ENCODE results near the gene NCKAP5.
"Not testable (repeated sequence)": the region's sequence is repeated elsewhere in the genome, so short reads cannot be mapped to it uniquely, and the experiment has no call there.

NCKAP5 gene

DNA sequence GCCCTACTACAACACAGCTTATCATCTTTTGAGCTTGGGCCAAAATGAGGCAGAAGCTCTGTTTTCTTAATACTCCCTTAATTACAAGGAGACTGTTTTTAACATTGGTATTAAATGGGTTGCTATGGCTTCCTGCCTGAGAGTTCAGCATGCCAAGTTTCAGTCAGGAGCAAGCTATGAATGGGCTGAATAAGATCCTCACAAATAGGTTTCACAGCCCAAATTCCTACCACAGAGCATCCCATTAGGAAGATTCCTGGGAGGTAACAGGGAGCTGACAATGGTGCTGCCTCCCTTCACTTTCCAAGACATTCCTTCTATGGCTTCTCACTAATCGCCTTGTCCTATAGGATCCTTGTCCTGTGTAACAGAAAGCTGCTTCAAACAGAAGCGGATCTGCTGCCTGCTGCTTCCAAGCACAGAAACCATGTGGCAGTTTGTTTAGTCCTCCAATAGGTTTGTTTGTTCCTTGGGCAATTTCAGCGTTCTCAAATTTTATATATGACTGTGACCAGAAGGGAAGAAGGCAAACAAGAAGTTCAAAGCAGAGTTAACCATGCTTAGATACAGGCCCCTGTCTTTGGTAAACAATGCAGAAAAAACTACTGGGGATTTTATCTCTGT, 70.9 kb downstream of the NCKAP5 start:
- DNase-seq (ENCODE audit: low read depth in 2 of 2): no peak

- DNase-seq (ENCODE audit: low read depth in 2 of 2): no peak
These were observed 71.6 kb downstream of the NCKAP5 start for GRCh38 chr2:133496501-133497269.

DNA sequence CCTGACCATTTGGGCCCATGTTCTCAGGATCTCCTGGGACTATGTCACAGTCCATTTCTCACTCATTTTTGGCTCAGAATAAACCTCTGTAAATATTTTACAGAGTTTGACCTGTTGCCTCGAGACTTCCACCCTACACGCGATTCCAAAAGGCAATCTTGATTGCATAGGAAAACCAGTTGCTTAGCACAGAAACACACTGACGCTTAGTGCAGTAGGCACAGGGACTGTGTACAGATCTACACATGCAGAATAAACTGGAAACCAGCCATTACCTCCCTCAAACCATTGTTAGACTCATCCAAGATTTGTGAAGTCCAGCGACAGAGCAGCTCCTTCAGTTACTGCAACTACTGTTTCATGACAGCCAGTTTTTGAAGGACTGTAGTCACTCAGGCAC, 73.0 kb downstream of the NCKAP5 start:
- DNase-seq (ENCODE audit: low read depth in 2 of 2): no peak

DNA sequence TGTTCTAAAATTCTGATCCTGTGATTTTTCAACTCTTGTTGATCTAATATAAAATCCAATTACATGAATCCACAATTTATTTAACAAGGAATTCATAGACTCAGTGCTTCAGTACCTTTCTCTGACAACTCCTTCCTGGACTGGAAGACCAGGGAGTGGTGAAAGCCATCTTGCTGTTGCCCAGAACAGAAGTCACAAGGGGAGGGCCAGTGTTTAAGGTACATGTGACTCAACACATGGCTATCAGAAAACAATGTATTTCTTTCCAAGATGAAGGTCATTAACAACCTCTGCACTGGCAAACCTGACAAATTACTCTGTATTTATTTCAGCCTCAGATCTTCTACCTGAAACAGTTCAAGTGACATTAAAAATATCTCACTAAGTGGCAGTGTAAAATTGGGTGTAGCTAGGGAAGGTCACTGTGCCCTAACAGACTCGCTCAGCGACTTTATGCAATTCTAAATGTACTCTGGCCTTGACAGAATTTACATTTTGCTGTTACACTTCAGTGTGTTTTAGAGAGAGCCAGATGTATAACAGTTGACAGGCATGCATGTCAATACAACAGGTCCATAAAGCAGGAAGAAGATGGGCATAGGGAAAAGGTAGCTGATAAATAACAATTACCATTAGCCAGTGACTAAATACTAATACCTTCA, 75.4 kb downstream of the NCKAP5 start:
- DNase-seq (ENCODE audit: low read depth in 2 of 2): no peak

DNA sequence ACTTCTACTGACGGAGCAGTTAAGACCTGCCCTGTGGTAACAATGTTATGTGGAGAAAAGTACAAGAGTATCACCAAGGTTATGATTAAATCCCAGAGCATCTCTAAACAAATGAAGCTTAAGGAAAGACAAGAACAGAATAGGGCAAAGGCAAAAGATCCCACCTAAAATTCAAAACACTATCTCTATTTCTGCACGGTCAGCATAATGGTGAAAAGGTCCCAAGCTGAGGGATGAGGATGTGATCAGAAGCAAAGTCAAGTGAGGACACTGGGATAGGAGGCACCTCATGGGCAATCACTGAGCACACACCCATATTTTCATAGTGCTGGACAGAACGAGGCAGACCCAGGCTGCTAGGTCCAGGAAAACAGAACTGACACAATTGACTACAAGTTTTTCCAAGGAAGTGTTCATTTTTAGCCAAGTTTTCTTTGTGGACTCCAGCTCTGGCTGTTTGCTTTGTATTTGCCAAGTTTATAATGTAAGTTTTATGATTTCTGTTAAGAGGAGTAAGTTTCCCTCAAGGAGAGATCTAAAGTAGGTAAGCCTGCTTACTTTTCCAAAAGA, 77.8 kb downstream of the NCKAP5 start:
- no peak for DNase-seq (ENCODE audit: low read depth in 2 of 2)

- no peak for DNase-seq (ENCODE audit: low read depth in 2 of 2)
These were observed 78.4 kb downstream of the NCKAP5 start for GRCh38 chr2:133489641-133490410.

- DNase-seq (ENCODE audit: low read depth in 2 of 2): no peak
These were observed 79.1 kb downstream of the NCKAP5 start for GRCh38 chr2:133489146-133489545.

DNA sequence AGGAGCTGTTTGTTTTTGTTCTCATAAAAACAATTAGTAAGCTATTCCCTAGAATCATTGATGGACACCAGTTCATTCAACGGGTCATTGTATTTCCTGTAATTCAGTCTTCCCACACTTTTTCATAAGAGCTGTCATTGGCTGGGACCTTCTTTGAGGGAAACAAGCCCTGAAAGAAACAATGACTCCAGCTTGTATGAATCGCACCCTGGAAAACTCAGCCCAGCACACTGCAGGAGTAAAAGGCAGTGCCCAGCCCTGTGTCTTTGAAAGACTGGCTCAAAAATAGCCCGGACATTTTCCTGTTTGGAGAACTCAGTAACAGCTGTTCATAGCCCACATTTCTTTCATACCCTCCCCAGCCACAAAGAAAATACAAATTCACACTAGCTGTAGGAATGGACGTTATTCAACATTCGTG, 81.5 kb downstream of the NCKAP5 start:
- DNase-seq (ENCODE audit: low read depth in 2 of 2): no peak

DNA sequence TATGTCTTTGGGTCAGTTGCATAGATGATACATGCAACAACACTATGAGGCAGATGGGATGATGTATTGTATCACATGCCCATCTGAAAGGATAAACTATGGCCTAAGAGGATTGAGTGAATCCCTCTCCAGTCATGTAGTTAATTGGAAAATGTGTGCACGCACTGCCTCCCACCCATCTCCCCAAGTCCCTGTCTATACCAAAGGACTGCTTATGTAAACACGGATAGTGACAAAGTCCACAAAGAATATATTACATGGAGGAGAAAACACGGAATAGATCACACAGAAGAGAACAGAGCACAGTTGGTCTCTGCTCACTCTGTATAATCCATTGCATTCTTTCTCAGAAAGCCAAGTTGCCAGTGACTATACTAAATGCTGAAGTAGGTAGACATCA, 82.4 kb downstream of the NCKAP5 start:
- no peak for DNase-seq (ENCODE audit: low read depth in 2 of 2)

- DNase-seq (ENCODE audit: low read depth in 2 of 2): no peak
These were observed 83.5 kb downstream of the NCKAP5 start for GRCh38 chr2:133484784-133485183.

- no peak for DNase-seq (ENCODE audit: low read depth in 2 of 2)
These were observed 84.2 kb downstream of the NCKAP5 start for GRCh38 chr2:133484106-133484505.

DNA sequence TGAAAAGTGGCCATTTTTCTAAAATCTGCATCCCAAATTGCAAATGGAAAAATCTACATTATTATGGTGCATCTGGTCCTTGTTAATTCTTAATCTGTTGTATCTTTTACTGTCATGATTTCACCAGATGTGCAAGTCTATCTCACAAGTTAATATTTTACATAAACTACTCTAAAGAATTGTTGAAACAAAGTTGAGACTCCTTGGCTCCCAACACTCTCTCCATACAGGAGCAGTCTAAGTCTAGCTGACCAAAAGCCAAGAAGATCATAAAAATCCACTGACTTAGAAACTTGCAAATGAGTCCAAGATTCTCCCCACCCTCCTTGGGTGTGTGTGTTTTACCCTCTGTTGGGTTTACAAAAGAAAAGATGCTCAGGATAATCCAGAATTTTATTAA, 85.1 kb downstream of the NCKAP5 start:
- no peak for DNase-seq (ENCODE audit: low read depth in 2 of 2)

GRCh38 chr2:133480707-133481429, 87.4 kb downstream of the NCKAP5 start:
- DNase-seq (ENCODE audit: low read depth in 2 of 2): no peak

DNA sequence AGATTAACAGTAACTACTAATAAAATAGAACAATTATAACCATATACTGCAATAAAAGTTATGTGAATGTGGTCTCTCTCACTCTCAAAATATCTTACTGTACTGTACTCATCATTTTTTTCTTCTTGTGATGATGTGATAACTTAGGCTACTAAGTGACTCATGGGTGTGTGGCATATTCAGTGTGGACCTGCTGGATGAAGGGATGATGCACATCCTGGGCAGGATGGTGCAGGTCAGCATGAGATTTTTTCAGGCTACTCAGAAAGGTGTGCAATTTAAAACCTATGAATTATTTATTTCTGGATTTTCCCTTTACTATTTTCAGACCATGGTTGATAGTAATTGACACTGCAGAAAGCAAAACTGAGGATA, 90.7 kb downstream of the NCKAP5 start:
- DNase-seq (ENCODE audit: low read depth in 2 of 2): no peak

- DNase-seq (ENCODE audit: low read depth in 2 of 2): no peak
These were observed 91.2 kb downstream of the NCKAP5 start for GRCh38 chr2:133476931-133477615.

GRCh38 chr2:133476286-133476685, 92.0 kb downstream of the NCKAP5 start:
- DNase-seq (ENCODE audit: low read depth in 2 of 2): no peak

DNA sequence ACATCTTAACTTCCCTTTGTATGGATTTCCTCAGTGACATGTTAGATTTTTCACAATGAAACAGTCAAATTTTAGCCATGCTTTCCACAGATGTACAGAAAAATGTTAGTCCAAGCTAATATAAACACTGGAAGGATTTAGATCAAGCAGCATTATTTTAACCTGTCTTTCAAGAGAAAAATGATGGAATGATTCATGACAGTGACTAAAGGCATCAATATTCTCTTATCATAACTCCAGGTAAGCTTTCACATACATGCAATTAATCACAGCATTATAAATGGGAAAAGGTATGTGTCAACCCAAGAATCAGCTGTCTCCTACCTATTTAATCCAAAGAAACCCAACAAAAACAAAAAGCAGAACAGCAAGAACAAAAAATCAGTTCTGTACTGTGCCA, 92.7 kb downstream of the NCKAP5 start:
- DNase-seq (ENCODE audit: low read depth in 2 of 2): no peak

DNA sequence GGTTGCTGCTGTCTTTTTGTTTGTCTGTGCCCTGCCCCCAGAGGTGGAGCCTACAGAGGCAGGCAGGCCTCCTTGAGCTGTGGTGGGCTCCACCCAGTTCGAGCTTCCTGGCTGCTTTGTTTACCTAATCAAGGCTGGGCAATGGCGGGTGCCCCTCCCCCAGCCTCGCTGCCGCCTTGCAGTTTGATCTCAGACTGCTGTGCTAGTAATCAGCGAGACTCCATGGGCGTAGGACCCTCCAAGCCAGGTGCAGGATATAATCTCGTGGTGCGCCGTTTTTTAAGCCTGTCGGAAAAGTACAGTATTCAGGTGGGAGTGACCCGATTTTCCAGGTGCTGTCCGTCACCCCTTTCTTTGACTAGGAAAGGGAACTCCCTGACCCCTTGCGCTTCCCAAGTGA, 97.8 kb downstream of the NCKAP5 start:
- DNase-seq (ENCODE audit: low read depth in 2 of 2): not testable (repeated sequence)

DNA sequence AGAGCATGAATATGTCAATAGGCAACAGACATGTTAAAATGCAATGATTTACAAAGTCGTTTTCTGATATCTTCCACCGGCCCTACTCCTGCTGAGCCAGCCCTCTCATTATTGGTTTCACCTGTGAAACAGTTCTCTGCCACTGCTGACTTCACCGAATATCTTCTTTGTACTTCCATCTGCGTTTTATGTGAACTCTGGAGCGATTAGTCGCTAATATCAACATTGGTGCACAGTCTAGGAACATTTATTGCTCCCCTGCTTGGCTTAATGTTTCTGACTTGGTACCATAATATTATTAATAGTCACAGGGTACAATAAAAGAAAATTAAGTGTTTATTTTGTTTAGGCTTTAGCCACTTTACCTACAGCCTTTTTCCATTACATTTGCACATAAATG, 105.5 kb downstream of the NCKAP5 start:
- no peak for DNase-seq (ENCODE audit: low read depth in 2 of 2)

DNA sequence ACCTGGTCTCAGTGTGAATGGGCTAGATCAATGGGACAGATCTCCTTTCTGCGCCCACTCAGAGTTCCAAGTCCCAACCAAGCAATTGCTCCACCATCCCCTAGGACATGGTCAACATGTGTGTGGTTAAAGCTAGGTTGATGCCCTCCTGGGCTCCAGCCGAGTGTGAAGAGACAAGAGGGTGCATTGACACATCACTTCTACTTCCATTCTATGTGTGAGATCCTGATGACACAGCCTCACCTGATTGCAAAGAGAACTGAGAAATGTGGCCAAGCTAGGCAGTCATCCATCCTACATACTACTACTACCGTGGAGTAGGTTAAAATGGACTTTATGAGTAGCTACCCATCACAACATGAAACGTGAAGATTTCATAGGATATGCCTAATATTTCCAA, 106.8 kb downstream of the NCKAP5 start:
- DNase-seq (ENCODE audit: low read depth in 2 of 2): no peak

DNA sequence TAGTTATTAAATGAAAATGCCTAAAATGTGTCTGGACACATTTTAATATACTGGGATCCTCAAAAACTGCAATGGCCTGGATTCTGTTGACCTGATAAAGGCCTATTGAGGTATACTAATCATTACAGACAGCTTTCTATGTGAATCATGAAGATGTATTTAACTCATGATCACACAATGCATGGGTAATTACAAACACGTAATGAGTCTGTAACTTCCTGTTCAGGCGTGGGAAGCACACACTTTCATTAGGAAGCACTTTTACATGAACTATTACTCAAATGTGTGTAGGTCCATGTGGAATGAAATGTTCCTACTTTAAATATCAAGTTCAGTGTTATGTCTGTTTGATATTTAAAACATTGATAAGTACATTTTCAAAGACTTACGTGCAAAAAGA, 108.7 kb downstream of the NCKAP5 start:
- no peak for DNase-seq (ENCODE audit: low read depth in 2 of 2)

Data from stimulated activated CD4-positive, alpha-beta T cell treated with anti-CD3 and anti-CD28 coated beads, Interleukin-4, amount 100 ng/mL, for 48 hours (primary cell).